SK-N-MC (cell line): ENCODE measurements around the gene ZNF365.

Experiments
- DNase-seq: peaks from one replicate; pipeline ENCODE4 v3.0.0-alpha.2; 2011; ENCODE audit warnings: low read depth, low spot score
- H3K27ac ChIP-seq: fragments of 200-600 bp; sonication (generic); 2 replicates; pipeline ENCODE4 v1.5.1; 2016; ENCODE audit warnings: mixed run types
- H3K36me3 ChIP-seq: fragments of 200-600 bp; sonication (generic); 2 replicates; pipeline ENCODE4 v1.6.1; 2017; ENCODE audit warnings: antibody characterized with exemption, low read length, mixed read lengths; ENCODE audit not compliant: insufficient read depth
- H3K4me3 ChIP-seq: fragments of 200-600 bp; sonication (generic); 2 replicates; pipeline ENCODE4 v1.5.1; 2016
- H3K9ac ChIP-seq: fragments of 200-600 bp; sonication (generic); 2 replicates; pipeline ENCODE4 v1.8.0; 2017; ENCODE audit warnings: mixed run types, mixed read lengths; ENCODE audit not compliant: insufficient read length
- H3K9me3 ChIP-seq: fragments of 200-600 bp; sonication (generic); 2 replicates; pipeline ENCODE4 v1.6.1; 2017; ENCODE audit warnings: low read depth, mild to moderate bottlenecking, antibody characterized with exemption, low read length, moderate library complexity, mixed read lengths
- EZH2 ChIP-seq: fragments of 200-600 bp; sonication (generic); IDR thresholded peaks from one replicate; pipeline ENCODE4 v1.6.1; 2017; ENCODE audit warnings: antibody characterized with exemption
- FOXP2 ChIP-seq: optimal IDR thresholded peaks from 2 replicates; pipeline ENCODE3; 2011; ENCODE audit warnings: mild to moderate bottlenecking, moderate library complexity; ENCODE audit not compliant: insufficient read depth; ENCODE audit errors: extremely low read length, control extremely low read depth
- POLR2AphosphoS5 ChIP-seq: IDR thresholded peaks from 2 replicates; pipeline ENCODE4 v1.6.1; 2012; ENCODE audit warnings: mild to moderate bottlenecking, low read depth, low read length, borderline replicate concordance

ZNF365 gene

DNA sequence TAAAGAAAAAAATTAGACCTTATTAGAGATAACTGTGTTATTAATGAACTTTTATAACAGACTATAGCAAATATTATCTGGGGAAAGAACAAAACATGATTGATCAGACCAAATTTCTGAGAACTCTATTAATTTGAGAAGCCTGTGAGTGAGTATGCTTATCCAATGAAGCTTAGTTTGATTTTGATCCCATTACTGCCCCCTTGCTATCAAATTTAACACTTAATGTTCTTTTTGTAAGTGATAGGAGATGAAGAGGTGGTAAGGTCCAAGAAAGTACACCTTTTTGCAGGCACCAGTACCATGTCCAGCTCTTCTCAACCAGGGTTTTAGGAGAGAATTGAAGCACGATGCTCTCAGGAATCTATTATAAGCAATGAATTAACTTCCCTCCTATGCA lies 49.9 kb downstream of the ZNF365 start:
- H3K4me3 ChIP-seq = no peak overlapping the region
- no peaks in the 10 kb centered on the region for H3K9me3 ChIP-seq
- DNase-seq = no peak
- TF ChIP-seq FOXP2 (no peak), EZH2 (no peak), POLR2AphosphoS5 (no peak)
- no peaks in the 10 kb centered on the region for H3K36me3 ChIP-seq
- H3K9ac ChIP-seq = no peak overlapping the region
- H3K27ac ChIP-seq = no peak overlapping the region

DNA sequence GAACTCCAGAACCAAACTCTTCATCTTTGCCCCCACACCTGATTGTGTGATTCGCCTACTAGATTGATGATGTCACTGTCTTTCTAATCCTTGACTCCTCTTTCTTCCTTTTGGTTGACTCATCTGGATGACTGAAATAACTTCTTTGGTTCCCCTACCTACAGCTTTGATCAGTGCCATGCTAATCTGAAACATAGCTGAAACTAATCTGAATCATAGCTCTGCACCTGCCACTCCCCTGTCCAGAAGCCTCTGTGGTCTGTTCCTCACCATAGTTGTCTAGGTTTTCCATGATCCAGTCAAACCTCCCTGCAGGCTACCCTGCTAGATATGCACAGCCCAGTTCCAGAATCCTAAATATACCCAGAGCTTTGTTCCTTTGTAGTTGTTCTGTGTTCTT lies 51.9 kb downstream of the ZNF365 start:
- H3K36me3 ChIP-seq = no peaks in the 10 kb centered on the region
- TF ChIP-seq POLR2AphosphoS5 (no peak), EZH2 (no peak), FOXP2 (no peak)
- no peaks in the 10 kb centered on the region for H3K9me3 ChIP-seq
- H3K4me3 ChIP-seq = no peak overlapping the region
- DNase-seq = no peak
- no peak overlapping the region for H3K9ac ChIP-seq
- H3K27ac ChIP-seq = no peak overlapping the region

DNA sequence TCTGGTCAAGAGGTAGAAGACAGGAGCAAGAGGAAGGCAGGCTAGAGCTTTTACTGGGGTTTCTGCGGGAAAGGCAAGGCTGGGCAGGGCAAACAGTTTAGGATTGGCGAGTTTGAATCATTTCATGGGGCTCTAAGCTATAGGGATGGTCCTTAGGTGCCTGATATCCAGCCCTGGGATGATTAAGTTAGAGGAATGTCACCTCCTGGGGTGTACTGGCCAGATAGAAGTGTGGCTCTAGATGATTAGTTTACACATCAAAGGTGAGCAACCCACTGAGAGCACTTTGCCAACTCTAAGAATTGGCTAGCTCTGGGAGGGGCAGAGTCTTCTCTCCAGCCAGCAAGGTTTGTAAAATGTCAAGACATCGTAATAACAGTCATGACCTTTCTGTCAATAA lies 52.4 kb downstream of the ZNF365 start:
- Histone ChIP-seq H3K9ac (no peak overlapping the region), H3K4me3 (no peak overlapping the region), H3K27ac (no peak overlapping the region), H3K9me3 (no peaks in the 10 kb centered on the region), H3K36me3 (no peaks in the 10 kb centered on the region)
- no peak for DNase-seq
- TF ChIP-seq POLR2AphosphoS5 (no peak), EZH2 (no peak), FOXP2 (no peak)

DNA sequence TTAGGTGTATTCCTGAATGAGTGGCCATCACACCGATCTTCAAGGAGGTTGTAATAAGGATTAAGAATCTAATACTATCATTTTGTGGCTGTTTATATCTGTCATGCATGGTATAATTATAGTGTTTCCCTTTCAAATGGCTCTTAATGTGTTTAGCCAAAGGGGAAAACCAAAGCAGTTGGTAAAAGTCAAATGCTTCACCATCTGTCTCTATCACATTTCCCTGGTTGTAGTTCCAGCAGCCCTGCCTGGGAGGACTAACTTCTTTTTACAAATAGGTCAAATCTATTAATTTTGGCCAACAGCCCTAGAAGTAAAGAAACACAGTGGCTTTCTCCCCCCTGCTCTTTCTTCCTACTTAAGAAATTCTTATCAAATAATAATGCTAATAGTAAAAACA lies 56.7 kb downstream of the ZNF365 start:
- Histone ChIP-seq H3K4me3 (no peak overlapping the region), H3K9ac (no peak overlapping the region), H3K36me3 (no peaks in the 10 kb centered on the region), H3K27ac (no peak overlapping the region), H3K9me3 (no peaks in the 10 kb centered on the region)
- TF ChIP-seq EZH2 (no peak), FOXP2 (no peak), POLR2AphosphoS5 (no peak)
- DNase-seq = no peak

DNA sequence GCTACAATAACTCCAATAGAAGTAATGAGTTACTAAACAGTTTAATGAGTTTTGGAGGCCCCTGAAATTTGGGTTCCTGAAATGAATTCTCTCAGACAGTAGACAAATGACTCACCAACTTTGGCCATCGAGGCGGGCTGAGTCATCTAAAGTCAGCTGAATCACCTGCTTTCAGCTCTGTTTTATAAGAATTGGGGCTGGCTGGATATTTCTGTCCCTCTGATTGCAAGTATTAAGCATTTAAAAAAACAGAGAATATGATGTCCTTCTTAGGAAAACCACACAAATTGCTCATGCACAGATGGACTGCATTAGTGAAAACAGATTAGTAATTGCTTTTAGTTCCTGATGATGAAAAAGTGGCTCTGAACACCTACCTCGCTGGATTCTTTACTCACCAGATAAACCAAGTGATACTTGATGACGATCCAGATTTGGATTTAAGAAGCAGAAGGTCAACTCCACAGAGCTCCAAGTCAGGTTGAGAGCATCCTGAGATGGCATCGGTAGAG lies 59.1 kb downstream of the ZNF365 start:
- TF ChIP-seq EZH2 (no peak), POLR2AphosphoS5 (no peak), FOXP2 (no peak)
- Histone ChIP-seq H3K9me3 (no peaks in the 10 kb centered on the region), H3K4me3 (no peak overlapping the region), H3K27ac (no peak overlapping the region), H3K36me3 (no peaks in the 10 kb centered on the region), H3K9ac (no peak overlapping the region)
- DNase-seq = no peak

DNA sequence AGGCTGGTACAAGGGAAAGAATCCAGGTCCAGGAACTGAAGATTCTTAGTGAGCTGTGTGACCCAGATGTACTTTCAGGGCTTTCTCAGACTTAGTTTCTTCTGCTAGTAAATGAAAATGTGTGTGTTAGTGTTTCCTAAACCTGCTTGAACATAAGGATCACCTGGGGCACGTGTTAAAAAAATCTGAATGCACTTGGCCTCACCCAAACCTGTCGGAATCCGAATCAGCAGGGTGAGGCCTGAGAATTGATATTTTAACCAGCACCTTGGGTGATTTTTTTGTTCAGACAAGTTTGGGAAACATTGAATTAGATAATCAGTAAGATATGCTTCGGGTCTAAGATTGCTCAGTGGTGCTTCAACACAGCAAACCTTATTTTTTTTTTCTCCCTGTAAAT lies 59.7 kb downstream of the ZNF365 start:
- Histone ChIP-seq H3K36me3 (no peaks in the 10 kb centered on the region), H3K4me3 (no peak overlapping the region), H3K9ac (no peak overlapping the region), H3K9me3 (no peaks in the 10 kb centered on the region), H3K27ac (no peak overlapping the region)
- no peak for DNase-seq
- no peak for TF ChIP-seq POLR2AphosphoS5
- no peak for TF ChIP-seq FOXP2
- TF ChIP-seq EZH2 = no peak

DNA sequence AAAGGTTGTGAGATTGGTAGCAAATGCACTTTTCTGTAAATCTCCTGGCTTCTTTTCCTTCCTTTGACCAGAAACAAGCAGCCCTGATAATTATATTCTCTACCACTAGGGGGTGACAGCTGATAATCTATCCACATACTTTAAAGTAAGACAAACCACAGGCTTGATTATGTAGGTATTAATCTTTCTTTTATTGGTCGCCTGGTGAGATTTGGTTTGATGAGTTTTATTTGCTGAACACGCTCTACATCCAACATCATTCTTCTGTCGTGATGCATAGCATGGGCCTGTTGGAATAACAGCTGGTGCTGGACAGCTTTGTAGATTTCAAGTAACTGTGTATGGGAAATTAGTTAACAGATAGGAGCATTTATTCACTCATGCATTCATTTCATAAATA lies 63.5 kb downstream of the ZNF365 start:
- H3K27ac ChIP-seq = no peak overlapping the region
- no peak overlapping the region for H3K9ac ChIP-seq
- TF ChIP-seq EZH2 (no peak), POLR2AphosphoS5 (no peak), FOXP2 (no peak)
- peak; percentile 70 for DNase-seq
- no peak overlapping the region for H3K4me3 ChIP-seq
- H3K36me3 ChIP-seq = no peaks in the 10 kb centered on the region
- no peaks in the 10 kb centered on the region for H3K9me3 ChIP-seq

DNA sequence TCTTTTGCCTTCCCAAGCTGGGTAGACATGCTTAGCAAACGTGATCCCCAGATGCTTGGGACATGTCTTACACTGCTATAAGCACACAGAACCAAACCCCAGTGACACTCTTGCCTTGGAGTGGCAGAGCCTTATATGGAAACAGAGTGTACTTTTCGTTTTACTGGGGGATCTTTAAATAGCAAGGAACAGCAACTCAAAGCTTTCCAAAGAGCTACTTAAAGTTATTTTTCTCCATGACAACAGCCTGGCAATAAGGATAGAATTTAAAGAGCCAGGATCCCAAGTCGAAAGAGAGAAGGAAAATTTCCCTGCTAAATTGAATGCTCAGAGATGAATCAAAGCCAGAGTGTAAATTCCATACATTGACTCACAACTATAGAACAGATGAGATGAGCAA lies 67.8 kb downstream of the ZNF365 start:
- TF ChIP-seq POLR2AphosphoS5 (no peak), EZH2 (no peak), FOXP2 (no peak)
- no peak overlapping the region for H3K9ac ChIP-seq
- no peak for DNase-seq
- no peak overlapping the region for H3K27ac ChIP-seq
- H3K9me3 ChIP-seq = no peaks in the 10 kb centered on the region
- no peaks in the 10 kb centered on the region for H3K36me3 ChIP-seq
- no peak overlapping the region for H3K4me3 ChIP-seq
